22Rv1 (cell line): ENCODE results near the gene UBASH3A.

ENCODE experiments used
- H3K27ac ChIP-seq: fragments of 450-650 bp; 2 replicates; pipeline ENCODE4 v1.5.1; 2017
- ZFX ChIP-seq: fragments of 450-650 bp; IDR thresholded peaks from 2 replicates; pipeline ENCODE4 v1.6.1; 2017; ENCODE audit warnings: antibody characterized with exemption, borderline replicate concordance
- TF ChIP-seq, protein P1 (sequence below): fragments of 450-650 bp; IDR thresholded peaks from 2 replicates; pipeline ENCODE4 v1.5.1; 2017; ENCODE audit warnings: mild to moderate bottlenecking

Gene UBASH3A

DNA sequence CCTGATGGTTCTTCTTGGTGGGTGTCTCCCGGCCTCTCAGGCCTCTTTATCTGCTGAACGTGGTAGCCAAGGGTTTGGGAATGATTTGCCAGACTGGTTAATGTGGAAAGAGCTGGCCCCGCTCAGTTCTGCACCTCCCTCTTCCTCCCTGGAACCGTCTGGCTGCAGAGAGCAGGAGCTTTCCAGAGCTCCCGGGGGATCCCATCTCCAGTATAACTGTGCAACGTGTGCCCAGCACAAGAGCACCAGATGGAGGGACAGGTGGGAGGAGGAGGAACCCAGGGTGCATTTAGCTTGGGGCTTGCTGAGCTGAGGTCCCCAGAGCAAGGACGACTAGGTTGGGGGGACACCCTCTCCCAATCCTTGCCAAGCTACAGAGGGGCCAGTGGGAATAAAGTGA, 42.4 kb upstream of the UBASH3A start:
- no peak overlapping the region for H3K27ac ChIP-seq
- no peak for TF ChIP-seq ZFX
- TF ChIP-seq, protein P1, sequence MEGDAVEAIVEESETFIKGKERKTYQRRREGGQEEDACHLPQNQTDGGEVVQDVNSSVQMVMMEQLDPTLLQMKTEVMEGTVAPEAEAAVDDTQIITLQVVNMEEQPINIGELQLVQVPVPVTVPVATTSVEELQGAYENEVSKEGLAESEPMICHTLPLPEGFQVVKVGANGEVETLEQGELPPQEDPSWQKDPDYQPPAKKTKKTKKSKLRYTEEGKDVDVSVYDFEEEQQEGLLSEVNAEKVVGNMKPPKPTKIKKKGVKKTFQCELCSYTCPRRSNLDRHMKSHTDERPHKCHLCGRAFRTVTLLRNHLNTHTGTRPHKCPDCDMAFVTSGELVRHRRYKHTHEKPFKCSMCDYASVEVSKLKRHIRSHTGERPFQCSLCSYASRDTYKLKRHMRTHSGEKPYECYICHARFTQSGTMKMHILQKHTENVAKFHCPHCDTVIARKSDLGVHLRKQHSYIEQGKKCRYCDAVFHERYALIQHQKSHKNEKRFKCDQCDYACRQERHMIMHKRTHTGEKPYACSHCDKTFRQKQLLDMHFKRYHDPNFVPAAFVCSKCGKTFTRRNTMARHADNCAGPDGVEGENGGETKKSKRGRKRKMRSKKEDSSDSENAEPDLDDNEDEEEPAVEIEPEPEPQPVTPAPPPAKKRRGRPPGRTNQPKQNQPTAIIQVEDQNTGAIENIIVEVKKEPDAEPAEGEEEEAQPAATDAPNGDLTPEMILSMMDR: no peak

DNA sequence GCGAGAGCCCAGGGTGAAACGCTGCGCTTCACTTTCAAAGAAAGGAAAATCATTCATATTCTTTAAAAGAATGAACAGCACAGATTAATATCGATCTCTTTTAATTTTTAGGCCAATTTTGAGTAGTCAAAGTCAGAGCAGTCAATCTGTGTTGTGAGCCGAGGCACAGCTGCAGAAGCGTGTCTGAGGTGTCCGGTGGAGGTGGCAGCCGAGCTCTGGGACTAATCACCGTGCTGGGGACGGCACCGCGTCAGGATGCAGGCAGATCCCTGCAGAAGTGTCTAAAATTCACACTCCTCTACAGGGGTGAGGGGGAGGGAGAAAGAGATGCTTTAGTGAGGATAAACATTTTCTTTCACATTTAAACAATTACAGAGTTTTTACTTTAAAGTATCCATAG, 41.5 kb upstream of the UBASH3A start:
- H3K27ac ChIP-seq: no peak overlapping the region
- TF ChIP-seq, protein P1: no peak
- TF ChIP-seq ZFX: no peak

DNA sequence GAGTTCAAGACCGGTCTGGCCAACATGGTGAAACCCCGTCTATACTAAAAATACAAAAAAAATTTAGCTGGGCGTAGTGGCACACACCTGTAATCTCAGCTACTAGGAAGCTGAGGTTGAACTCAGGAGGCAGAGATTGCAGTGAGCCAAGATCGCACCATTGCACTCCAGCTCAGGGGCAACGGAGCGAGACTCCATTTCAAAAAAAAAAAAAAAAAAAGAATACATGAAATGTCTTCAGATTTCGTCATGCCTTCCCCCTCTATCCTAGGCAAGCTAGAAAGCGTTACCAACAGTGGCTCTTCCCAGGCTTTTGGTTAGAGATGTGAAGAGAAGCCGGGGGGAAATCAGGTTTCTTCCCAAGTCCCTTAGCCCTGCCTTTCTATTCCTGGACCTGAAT, 41.0 kb upstream of the UBASH3A start:
- H3K27ac ChIP-seq: no peak overlapping the region
- no peak for TF ChIP-seq ZFX
- TF ChIP-seq, protein P1: no peak

DNA sequence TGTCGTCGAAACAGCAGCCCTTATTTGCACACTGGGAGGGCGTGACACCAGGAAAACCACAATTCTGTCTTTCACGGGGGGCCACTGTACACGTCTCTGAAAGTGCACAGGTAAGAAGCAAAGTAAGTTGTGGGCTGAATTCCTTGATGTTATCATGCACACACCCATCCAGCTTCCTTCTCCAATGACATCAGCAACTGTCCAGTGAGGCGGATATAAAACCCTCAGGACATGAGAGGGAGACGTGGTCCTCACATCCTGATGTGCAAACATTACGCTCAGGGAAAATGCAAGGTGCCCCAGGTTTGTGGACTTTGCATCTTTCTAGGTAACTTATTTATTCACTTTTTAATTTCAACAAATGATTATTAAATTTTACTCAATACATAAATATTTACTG, 40.4 kb upstream of the UBASH3A start:
- no peak for TF ChIP-seq ZFX
- TF ChIP-seq, protein P1: no peak
- no peak overlapping the region for H3K27ac ChIP-seq

DNA sequence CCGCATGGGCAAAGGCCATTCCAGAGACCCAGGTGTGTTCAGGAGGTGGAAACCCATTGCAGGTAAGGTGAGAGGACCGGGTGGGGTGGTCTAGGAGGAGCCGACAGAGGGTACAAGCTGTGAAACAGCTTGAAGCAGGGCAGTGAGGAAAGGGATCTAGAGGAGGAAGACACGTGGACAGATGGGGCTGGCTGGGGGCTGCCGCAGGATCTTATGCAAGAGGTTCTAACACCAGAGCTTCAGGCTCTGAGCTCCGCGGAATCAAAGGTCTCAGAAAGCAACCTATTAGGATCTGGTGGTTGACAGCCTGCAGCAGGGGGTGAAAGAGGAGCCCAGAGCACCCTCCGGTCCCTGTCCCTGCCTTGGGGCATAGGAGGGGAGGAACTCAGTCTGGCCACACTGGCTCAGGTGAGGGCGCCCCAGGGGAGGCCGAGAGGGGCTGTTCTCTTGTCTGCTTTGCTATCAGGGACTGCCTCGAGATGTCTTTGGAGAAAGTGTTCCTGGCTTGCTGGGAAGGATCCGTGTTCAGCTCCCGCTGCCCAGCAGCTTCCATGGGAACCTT, 39.3 kb upstream of the UBASH3A start:
- H3K27ac ChIP-seq: no peak overlapping the region
- TF ChIP-seq, protein P1: no peak

DNA sequence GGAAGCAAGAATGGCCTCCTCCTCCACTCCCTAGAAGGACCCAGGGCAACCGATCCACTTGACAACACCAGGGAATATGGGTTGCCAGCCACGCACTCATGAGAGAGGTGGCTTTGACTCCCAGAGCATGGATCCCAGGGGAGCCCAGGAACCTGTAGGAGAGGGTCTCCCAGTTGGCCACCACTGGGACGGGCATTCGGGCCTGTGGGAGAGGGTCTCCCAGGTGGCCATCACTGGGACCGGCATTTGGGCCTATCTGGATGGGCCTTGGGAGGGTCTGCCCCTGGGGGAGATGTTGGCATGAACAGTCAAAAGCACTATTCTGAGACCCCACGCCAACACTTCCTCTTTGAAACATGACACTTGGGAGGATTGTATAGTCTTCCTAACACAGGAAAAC, 37.9 kb upstream of the UBASH3A start:
- H3K27ac ChIP-seq: no peak overlapping the region
- TF ChIP-seq ZFX: no peak
- TF ChIP-seq, protein P1: no peak

DNA sequence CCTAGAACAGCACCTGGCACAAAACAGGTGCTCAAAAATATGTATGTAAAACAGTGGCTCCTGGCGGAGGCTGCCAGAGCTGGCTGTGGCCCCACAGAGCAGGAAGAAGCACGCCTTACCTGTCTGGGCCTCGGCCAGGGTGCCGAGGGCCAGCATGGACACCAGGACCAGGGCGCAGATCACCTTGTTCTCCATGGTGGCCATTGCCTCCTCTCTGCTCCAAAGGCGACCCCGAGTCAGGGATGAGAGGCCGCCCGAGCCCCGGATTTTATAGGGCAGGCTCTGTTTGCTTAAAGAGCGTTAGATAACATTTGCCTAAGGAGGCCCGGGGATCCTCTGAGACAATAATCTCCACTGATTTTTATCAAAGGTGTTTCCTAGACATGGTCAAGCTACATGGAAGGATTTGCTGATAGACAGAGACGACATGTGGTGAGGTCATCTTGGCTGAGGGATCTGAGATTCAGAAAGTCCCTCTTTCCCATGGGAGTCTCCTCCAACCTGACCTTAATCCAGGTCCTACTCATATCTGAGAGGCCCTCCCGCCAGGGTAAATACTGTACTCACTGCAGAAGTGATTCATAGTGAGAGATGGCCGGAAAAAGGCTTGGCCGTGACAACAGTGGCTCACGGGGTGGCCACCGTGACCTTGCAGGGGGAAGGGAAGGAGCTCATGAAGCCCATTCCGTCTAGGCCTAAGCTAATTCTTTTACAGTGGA, 37.3 kb upstream of the UBASH3A start, which contains the start of gene TFF1:
TSS of gene TFF1 (minus strand) at position 244 of the 719 bp plus-strand sequence. CDS start at position 204, 40 bp downstream.
- no peak within 1 kb of the TSS for H3K27ac ChIP-seq

More for the DNA sequence above, 37.3 kb upstream of the UBASH3A start, which contains the start of gene TFF1:
- TF ChIP-seq, protein P1: no peak
- TF ChIP-seq ZFX: no peak
